SK-N-SH (cell line): ENCODE results near the gene ISOC1. TPM values are rescaled to one million over a fixed set of nuclear protein-coding genes. Genes with fewer than 3 reads are reported as not detected.

Experiments used
- CTCF ChIA-PET: fragments of 300-600, 350-600 bp; formaldehyde crosslinking; extraction: SDS; loops from one replicate; lab custom pipeline; 2021; lab: Yijun Ruan, JAX
- POLR2A ChIA-PET: fragments of 350-600 bp; sonication (Branson Sonifier 250); formaldehyde crosslinking; extraction: SDS; loops from one replicate; lab custom pipeline; 2020; ENCODE audit warnings: antibody characterized with exemption, inconsistent platforms; lab: Yijun Ruan, JAX
- DNase-seq: peaks from one replicate; pipeline ENCODE4 v3.0.0; 2012
- H2AFZ ChIP-seq: fragments of 200-600 bp; sonication (generic); 2 replicates; pipeline ENCODE4 v1.8.1; 2016; ENCODE audit warnings: antibody characterized with exemption, mild to moderate bottlenecking, low read depth
- H3F3A ChIP-seq: fragments of 200-600 bp; sonication (generic); replicated peaks from 2 replicates; pipeline ENCODE3; 2016; ENCODE audit warnings: antibody characterized with exemption, mild to moderate bottlenecking; ENCODE audit not compliant: insufficient read depth
- H3K27ac ChIP-seq, 2 experiments: fragments of 200-500 bp in 1 of 2; fragments of 200-600 bp in 1 of 2; sonication (Bioruptor generic) in 1 of 2; sonication (generic), shearing (Covaris generic) in 1 of 2; 2 replicates each; pipeline versions ENCODE4 v1.5.1 to v1.6.1; 2014 to 2016; ENCODE audit warnings: low read depth in 2 of 2, inconsistent platforms in 1 of 2, low read length in 1 of 2, mild to moderate bottlenecking in 1 of 2, mixed read lengths in 1 of 2
- H3K27me3 ChIP-seq: fragments of 200-600 bp; sonication (generic), shearing (Covaris generic); 2 replicates; pipeline ENCODE4 v1.6.1; 2016; ENCODE audit warnings: mixed run types; ENCODE audit not compliant: insufficient read depth
- H3K36me3 ChIP-seq, 2 experiments: fragments of 200-500 bp in 1 of 2; fragments of 200-600 bp in 1 of 2; sonication (Bioruptor generic) in 1 of 2; sonication (generic) in 1 of 2; replicated peaks in 1 of 2; 2 replicates each; pipeline versions ENCODE3 to v1.5.1; 2014 to 2016; ENCODE audit warnings: low read length in 1 of 2, mild to moderate bottlenecking in 1 of 2; ENCODE audit not compliant: insufficient read depth in 2 of 2, control insufficient read depth in 1 of 2
- H3K4me1 ChIP-seq, 2 experiments: fragments of 200-500 bp in 1 of 2; fragments of 200-600 bp in 1 of 2; sonication (Bioruptor generic) in 1 of 2; sonication (generic), shearing (Covaris generic) in 1 of 2; 2 replicates each; pipeline versions ENCODE4 v1.5.1 to v1.6.1; 2014 to 2016; ENCODE audit warnings: low read depth in 1 of 2, low read length in 1 of 2, mixed run types in 1 of 2; ENCODE audit not compliant: insufficient read depth in 2 of 2, control insufficient read depth in 1 of 2
- H3K4me2 ChIP-seq: fragments of 200-600 bp; sonication (generic), shearing (Covaris generic); 2 replicates; pipeline ENCODE4 v1.6.1; 2017; ENCODE audit warnings: mixed run types
- H3K4me3 ChIP-seq, 2 experiments: fragments of 200-500 bp in 1 of 2; fragments of 200-600 bp in 1 of 2; sonication (Bioruptor generic) in 1 of 2; sonication (generic), shearing (Covaris generic) in 1 of 2; 2 replicates each; pipeline versions ENCODE4 v1.5.1 to v1.8.1; 2014 to 2016; ENCODE audit warnings: low read depth in 2 of 2, inconsistent platforms in 1 of 2, low read length in 1 of 2, mild to moderate bottlenecking in 1 of 2, mixed read lengths in 1 of 2, moderate library complexity in 1 of 2
- H3K79me2 ChIP-seq: fragments of 200-600 bp; sonication (generic); 2 replicates; pipeline ENCODE4 v1.8.1; 2017; ENCODE audit warnings: mild to moderate bottlenecking; ENCODE audit not compliant: insufficient read depth
- H3K9ac ChIP-seq: fragments of 200-600 bp; sonication (generic); 2 replicates; pipeline ENCODE4 v1.6.1; 2017; ENCODE audit warnings: mixed run types
- H3K9me2 ChIP-seq: fragments of 200-600 bp; sonication (generic); 2 replicates; pipeline ENCODE4 v1.6.1; 2017; ENCODE audit warnings: mixed run types
- H3K9me3 ChIP-seq: fragments of 200-600 bp; sonication (generic); 2 replicates; pipeline ENCODE4 v1.6.1; 2017; ENCODE audit warnings: mixed run types, mild to moderate bottlenecking, moderate library complexity
- H4K20me1 ChIP-seq: fragments of 200-600 bp; sonication (generic); 2 replicates; pipeline ENCODE4 v1.6.1; 2017; ENCODE audit warnings: mild to moderate bottlenecking, mixed run types; ENCODE audit not compliant: insufficient read depth
- CTCF ChIP-seq: fragments of 200-600 bp; sonication (generic); IDR thresholded peaks from 2 replicates; pipeline ENCODE4 v1.6.1; 2017; ENCODE audit warnings: antibody characterized with exemption, mild to moderate bottlenecking, moderate library complexity
- ELF1 ChIP-seq: IDR thresholded peaks from 2 replicates; pipeline ENCODE4 v1.4.0; 2012
- FOSL2 ChIP-seq: IDR thresholded peaks from 2 replicates; pipeline ENCODE4 v1.4.0; 2012; ENCODE audit warnings: low read depth, mild to moderate bottlenecking, moderate library complexity, borderline replicate concordance
- GABPA ChIP-seq: IDR thresholded peaks from 2 replicates; pipeline ENCODE4 v1.4.0; 2012; ENCODE audit warnings: low read depth, mild to moderate bottlenecking
- JUND ChIP-seq: IDR thresholded peaks from 2 replicates; pipeline ENCODE4 v1.4.0; 2012
- MEF2A ChIP-seq: IDR thresholded peaks from 2 replicates; pipeline ENCODE4 v1.4.0; 2012; ENCODE audit warnings: low read depth, borderline replicate concordance
- NRF1 ChIP-seq: IDR thresholded peaks from 2 replicates; pipeline ENCODE4 v1.6.1; 2012; ENCODE audit warnings: low read depth, mild to moderate bottlenecking, low read length
- POLR2AphosphoS5 ChIP-seq: IDR thresholded peaks from 2 replicates; pipeline ENCODE4 v1.6.1; 2012; ENCODE audit warnings: low read depth, low read length
- RCOR1 ChIP-seq: fragments of 150-350 bp; IDR thresholded peaks from 2 replicates; pipeline ENCODE4 v1.6.1; 2017; ENCODE audit warnings: antibody characterized with exemption, low read length
- REST ChIP-seq: IDR thresholded peaks from 2 replicates; pipeline ENCODE4 v1.6.1; 2012; ENCODE audit warnings: mild to moderate bottlenecking, low read depth, low read length, moderate library complexity
- SIN3A ChIP-seq: IDR thresholded peaks from 2 replicates; pipeline ENCODE4 v1.6.1; 2012; ENCODE audit warnings: low read depth, mild to moderate bottlenecking, low read length, moderate library complexity, borderline replicate concordance
- TCF12 ChIP-seq: IDR thresholded peaks from 2 replicates; pipeline ENCODE4 v1.4.0; 2012
- TEAD4 ChIP-seq: IDR thresholded peaks from 2 replicates; pipeline ENCODE4 v1.4.0; 2012; ENCODE audit warnings: mild to moderate bottlenecking, borderline replicate concordance; ENCODE audit not compliant: insufficient read depth
- YY1 ChIP-seq: IDR thresholded peaks from 2 replicates; pipeline ENCODE4 v1.4.0; 2012; ENCODE audit warnings: low read depth, mild to moderate bottlenecking
- ZBTB33 ChIP-seq: IDR thresholded peaks from 2 replicates; pipeline ENCODE4 v1.4.0; 2012; ENCODE audit warnings: low read depth, borderline replicate concordance
- WGBS: methylation state at CpG from one replicate; pipeline ENCODE4 v1.1.6; 2017; ENCODE audit warnings: low lambda C conversion rate; 5-methylcytosine and 5-hydroxymethylcytosine counted together
- polyA plus RNA-seq, 3 experiments: library from polyadenylated mRNA; depleted of rRNA; stranded (reverse); fragments of >200 nt; gene quantifications; 2 replicates each; pipeline ENCODE4 v1.2.3, GENCODE V29; 2012

Gene ISOC1
- polyA plus RNA-seq, 1 of the 3 experiments (the other 2 are of a cell fraction): 20.6 TPM

- ChIA-PET CTCF (interaction anchor here (1.2 to 4.2 kb wide), 3 partner anchors 9 to 20 kb away, joined by 4 to 19 read pairs (median 5); no protein-coding TSS in a partner anchor), POLR2A (no interaction called here)
- no peak for TF ChIP-seq MEF2A
- no peak for TF ChIP-seq FOSL2
- no peak for TF ChIP-seq TCF12
- TF ChIP-seq NRF1: no peak
- no peak for TF ChIP-seq TEAD4
- no peak for TF ChIP-seq RCOR1
- TF ChIP-seq YY1: no peak
- no peak for TF ChIP-seq SIN3A
- TF ChIP-seq ELF1: no peak
- no peak for TF ChIP-seq GABPA
- no peak for TF ChIP-seq JUND
- TF ChIP-seq REST: no peak
- TF ChIP-seq POLR2AphosphoS5: no peak
- no peak for TF ChIP-seq CTCF
- no peak for TF ChIP-seq ZBTB33
- no peak overlapping the region for H3K4me2 ChIP-seq
- WGBS: 86% methylated on average over 2 of the region's 2 CpGs
- H3K9ac ChIP-seq: no peak overlapping the region
- no peaks in the 10 kb centered on the region for H3K9me3 ChIP-seq
- no peak for DNase-seq
- no peak overlapping the region for H2AFZ ChIP-seq
- peaks cover 0 to 33% of the 10 kb centered on the region in 2 experiments for H3K36me3 ChIP-seq
- no peaks in the 10 kb centered on the region for H3K9me2 ChIP-seq
- no peaks in the 10 kb centered on the region for H3K27me3 ChIP-seq
- no peaks in the 10 kb centered on the region for H3F3A ChIP-seq
- no peaks in the 10 kb centered on the region for H3K79me2 ChIP-seq
- H3K4me3 ChIP-seq: no peak overlapping the region
- H4K20me1 ChIP-seq: no peaks in the 10 kb centered on the region
- H3K4me1 ChIP-seq: peaks cover 0 to 13% of the 10 kb centered on the region in 2 experiments; a peak in 2 of 4 replicates
- H3K27ac ChIP-seq: no peak overlapping the region
These were observed 21.1 kb downstream of the ISOC1 start for GRCh38 chr5:129115680-129116079.
